Glomerular visceral epithelial cell (primary cell): ENCODE measurements around the gene TRABD2B.

Source experiments
- DNase-seq: peaks from one replicate; pipeline ENCODE4 v3.0.0-alpha.2; 2016; ENCODE audit errors: extremely low spot score

The TRABD2B gene

GRCh38 chr1:47997289-47998200 lies at the start of gene TRABD2B:
Gene TRABD2B, minus strand, starts transcription at chr1:47997385.
- peak; percentile 78 for DNase-seq

DNA sequence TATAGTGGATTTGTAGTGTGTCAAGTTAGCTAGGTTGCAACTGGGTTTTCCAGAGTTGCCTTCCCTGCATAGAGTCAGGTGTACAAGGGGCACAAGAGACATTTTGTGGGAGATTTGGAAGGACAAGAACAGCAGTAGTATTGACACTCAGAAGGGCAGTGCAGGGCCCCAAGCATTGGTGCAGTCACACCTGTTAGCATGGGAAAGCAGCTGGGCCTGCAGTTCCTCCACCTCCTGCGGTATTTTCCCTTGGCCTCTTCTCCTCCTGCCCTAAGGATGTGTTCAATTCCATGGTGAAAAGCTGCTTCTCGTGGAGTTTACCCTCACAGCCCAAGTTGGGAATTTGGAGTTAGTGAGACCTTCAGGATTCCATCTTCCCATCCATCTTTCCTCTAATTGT lies 47.1 kb upstream of the TRABD2B start:
- DNase-seq: no peak

- DNase-seq: no peak
Observed at GRCh38 chr1:48043622-48044021, 46.4 kb upstream of the TRABD2B start.

GRCh38 chr1:48040154-48040553 lies 43.0 kb upstream of the TRABD2B start:
- no peak for DNase-seq

- peak; percentile 59 for DNase-seq
Observed at GRCh38 chr1:48039088-48040054, 42.2 kb upstream of the TRABD2B start.

- no peak for DNase-seq
Observed at GRCh38 chr1:48038270-48038767, 41.1 kb upstream of the TRABD2B start.

GRCh38 chr1:48036710-48037355 lies 39.6 kb upstream of the TRABD2B start:
- DNase-seq: peak; percentile 83

GRCh38 chr1:48035371-48036141 lies 38.4 kb upstream of the TRABD2B start:
- no peak for DNase-seq

DNA sequence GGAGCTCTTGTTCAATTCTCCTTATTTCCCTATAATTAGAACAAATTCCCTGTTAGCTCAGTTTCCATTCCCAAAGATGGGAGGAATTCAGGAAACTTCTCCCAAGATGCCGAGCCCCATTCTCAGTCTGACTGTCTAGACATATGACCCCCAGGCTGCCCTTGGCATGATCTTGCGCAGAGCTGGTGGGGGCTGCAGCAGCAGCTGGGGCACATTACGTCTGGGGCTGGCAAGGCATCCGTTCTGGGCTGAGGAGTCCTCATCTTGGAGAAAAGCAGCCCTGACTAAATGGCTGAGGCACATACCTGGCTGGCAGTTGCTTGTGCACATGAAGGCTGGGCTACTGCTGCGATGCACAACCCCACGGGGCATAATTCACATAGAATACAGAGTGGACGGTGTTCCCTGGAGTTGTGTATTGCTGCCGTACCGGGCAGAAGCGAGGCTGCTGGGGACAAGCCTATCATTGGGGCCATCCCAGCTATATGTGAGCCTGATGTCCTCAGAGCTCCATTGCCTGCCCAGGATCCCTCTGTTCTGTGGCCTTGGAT lies 36.4 kb upstream of the TRABD2B start:
- no peak for DNase-seq

GRCh38 chr1:48031676-48032075 lies 34.5 kb upstream of the TRABD2B start:
- DNase-seq: peak; percentile 22

- no peak for DNase-seq
Observed at GRCh38 chr1:48030696-48031365, 33.6 kb upstream of the TRABD2B start.

- no peak for DNase-seq
Observed at GRCh38 chr1:48030211-48030610, 33.0 kb upstream of the TRABD2B start.

DNA sequence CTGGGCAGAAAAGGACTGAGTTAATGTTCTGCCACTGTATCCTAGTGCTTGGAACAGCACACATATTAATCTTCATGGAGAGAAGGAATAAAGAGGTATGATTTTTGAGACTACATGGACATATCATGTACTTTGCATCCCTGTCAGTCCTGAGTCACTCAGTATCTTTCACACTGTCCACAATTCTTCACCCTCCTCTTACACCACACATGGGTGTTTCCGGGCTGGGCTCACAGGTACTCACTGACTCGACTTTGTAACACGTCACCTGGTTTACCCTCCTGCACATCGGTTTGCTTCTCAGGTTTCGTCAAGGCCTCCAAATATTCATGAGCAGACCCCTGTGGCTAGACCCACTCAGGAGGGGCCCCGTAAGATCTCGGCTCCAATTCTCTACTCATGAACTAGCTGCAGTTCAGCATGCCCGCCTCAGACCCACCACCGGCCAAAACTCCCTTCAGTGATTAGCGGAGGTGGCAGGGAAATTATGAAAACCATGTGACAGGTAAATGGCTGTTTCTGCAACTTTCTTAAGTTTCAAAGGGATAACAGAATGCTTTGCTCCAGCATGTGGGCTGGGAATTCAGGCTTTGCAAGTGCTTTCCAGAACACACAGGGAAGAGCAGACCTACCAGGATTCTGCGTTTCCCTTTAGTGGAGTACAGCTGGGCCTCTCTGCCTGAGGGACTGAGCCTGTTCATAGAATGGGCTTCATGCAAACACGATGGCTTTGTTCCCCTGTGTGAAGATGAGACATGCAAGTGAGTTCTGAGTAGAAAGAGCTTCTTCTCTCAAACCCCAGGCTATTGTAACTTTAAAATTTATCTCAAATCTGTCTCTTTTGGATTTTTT lies 31.3 kb upstream of the TRABD2B start:
- DNase-seq: no peak

- no peak for DNase-seq
Observed at GRCh38 chr1:48027533-48027835, 30.3 kb upstream of the TRABD2B start.

DNA sequence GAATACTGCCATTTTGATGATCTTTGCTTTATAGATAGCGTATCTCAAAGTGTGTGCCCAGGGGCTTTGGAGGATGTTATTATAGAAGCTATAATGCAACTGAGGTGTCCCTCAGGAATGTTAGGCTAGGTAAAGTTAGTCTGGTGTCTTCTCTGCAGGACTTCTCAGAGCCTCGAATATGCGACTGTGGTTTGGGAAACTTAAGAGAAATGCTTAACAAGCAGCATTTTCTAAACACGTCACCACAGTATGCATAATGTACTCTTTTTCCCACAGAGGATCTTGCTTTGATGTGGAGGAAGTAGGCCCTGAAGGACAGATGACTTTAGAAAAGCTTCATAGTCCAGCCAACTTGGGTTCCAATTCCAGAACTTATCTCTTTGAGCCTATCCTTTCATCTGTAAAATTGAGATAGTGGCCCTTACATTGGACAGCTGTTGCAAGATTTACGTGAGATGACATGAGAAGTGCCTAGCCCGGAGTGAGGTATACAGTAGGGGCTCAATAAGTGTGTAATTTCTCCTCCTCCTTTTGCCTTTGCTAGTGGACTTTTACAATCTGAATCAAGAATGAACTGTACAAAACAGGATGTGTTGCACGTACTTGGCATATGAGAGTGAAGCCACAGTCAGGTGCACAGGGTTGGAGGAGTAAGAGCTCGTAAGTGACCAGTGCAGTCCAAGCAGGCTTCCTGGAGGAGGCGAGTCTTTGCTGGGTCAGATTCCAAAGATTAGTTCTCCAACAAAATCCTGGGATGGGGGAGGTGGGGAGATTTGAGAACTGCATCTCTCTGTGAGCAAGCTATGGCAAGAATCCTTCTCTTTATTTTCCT lies 29.7 kb upstream of the TRABD2B start:
- DNase-seq: no peak

DNA sequence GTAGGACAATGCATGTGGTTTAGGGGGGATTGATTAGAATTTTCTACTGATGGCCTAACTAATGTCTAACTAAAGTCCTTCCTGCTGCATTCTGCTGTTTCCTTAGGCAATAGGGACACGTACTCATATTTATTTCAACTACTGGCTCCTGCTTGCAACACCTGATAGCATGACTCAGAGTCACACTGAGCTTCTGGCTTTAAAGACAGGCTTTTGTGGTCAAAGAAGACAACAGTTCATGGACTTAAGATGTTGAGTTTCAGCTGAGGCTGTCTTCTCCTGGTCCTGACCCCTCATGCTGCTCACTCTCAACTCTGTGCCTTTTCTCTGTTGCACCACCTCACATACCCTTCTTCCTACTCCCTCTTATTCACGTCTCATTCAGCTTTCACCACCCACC lies 29.1 kb upstream of the TRABD2B start:
- DNase-seq: peak; percentile 60

- DNase-seq: no peak
Observed at GRCh38 chr1:48025076-48025475, 27.9 kb upstream of the TRABD2B start.

GRCh38 chr1:48023488-48023887 lies 26.3 kb upstream of the TRABD2B start:
- DNase-seq: no peak
